Bronchial epithelial cell (primary cell): Measurements from ENCODE around the gene ANKRD23. TPM values are rescaled to one million over a fixed set of nuclear protein-coding genes. Genes with fewer than 3 reads are reported as not detected.
A peak's percentile ranks its signal among the peaks of the same experiment; 100 is the strongest.

ENCODE experiments used
- DNase-seq: peaks from one replicate; pipeline ENCODE4 v3.0.0-alpha.2; 2010; ENCODE audit warnings: low read depth
- FAIRE-seq: peaks from 2 replicates; lab custom pipeline; 2011; peaks lifted over from hg19 to GRCh38; lab: Jason Lieb, UNC
- H3K27me3 ChIP-seq: 2 replicates; pipeline ENCODE4 v1.5.1; 2011; ENCODE audit warnings: low read length; ENCODE audit not compliant: control insufficient read depth, insufficient read depth
- H3K36me3 ChIP-seq: 2 replicates; pipeline ENCODE4 v1.5.1; 2011; ENCODE audit warnings: low read length; ENCODE audit not compliant: control insufficient read depth, insufficient read depth
- H3K4me3 ChIP-seq: 2 replicates; pipeline ENCODE4 v1.5.1; 2011; ENCODE audit warnings: mild to moderate bottlenecking, low read depth, low read length, control low read depth
- CTCF ChIP-seq: IDR thresholded peaks from 2 replicates; pipeline ENCODE4 v1.5.1; 2011; ENCODE audit warnings: mild to moderate bottlenecking, moderate library complexity, low read length, control low read depth, inconsistent platforms; ENCODE audit not compliant: insufficient read depth, severe bottlenecking
- total RNA-seq: library from RNA; depleted of rRNA; stranded (reverse); fragments of >200 nt; gene quantifications from 2 replicates; pipeline ENCODE4 v1.2.1, GENCODE V29; 2014

ANKRD23 gene
- total RNA-seq, 1 donor from 2014 or later = 0.79 TPM

- no peak for TF ChIP-seq CTCF
- Histone ChIP-seq H3K36me3 (no peaks in the 10 kb centered on the region), H3K4me3 (no peak overlapping the region), H3K27me3 (no peaks in the 10 kb centered on the region)
- DNase-seq = no peak
- no peak for FAIRE-seq
Observed at GRCh38 chr2:96802721-96803120, 41.1 kb downstream of the ANKRD23 start.

- Histone ChIP-seq H3K36me3 (no peaks in the 10 kb centered on the region), H3K27me3 (no peaks in the 10 kb centered on the region), H3K4me3 (no peak overlapping the region)
- FAIRE-seq = no peak
- no peak for DNase-seq
- TF ChIP-seq CTCF = no peak
Observed at GRCh38 chr2:96801786-96802595, 41.8 kb downstream of the ANKRD23 start.

GRCh38 chr2:96801005-96801785 is 42.6 kb downstream of the ANKRD23 start:
- no peak overlapping the region for H3K4me3 ChIP-seq
- DNase-seq (peak; percentile 52), FAIRE-seq (peak; percentile 93)
- peak; percentile 98 for TF ChIP-seq CTCF
- H3K36me3 ChIP-seq = no peaks in the 10 kb centered on the region
- no peaks in the 10 kb centered on the region for H3K27me3 ChIP-seq

- DNase-seq (no peak), FAIRE-seq (no peak)
- no peaks in the 10 kb centered on the region for H3K36me3 ChIP-seq
- no peak overlapping the region for H3K4me3 ChIP-seq
- no peaks in the 10 kb centered on the region for H3K27me3 ChIP-seq
- TF ChIP-seq CTCF = no peak
Observed at GRCh38 chr2:96800061-96801004, 43.5 kb downstream of the ANKRD23 start.

GRCh38 chr2:96799623-96799935 is 44.2 kb downstream of the ANKRD23 start:
- H3K27me3 ChIP-seq = no peaks in the 10 kb centered on the region
- DNase-seq (no peak), FAIRE-seq (no peak)
- no peaks in the 10 kb centered on the region for H3K36me3 ChIP-seq
- no peak for TF ChIP-seq CTCF
- no peak overlapping the region for H3K4me3 ChIP-seq
